PC-9 (cell line): ENCODE measurements around the gene WDR18. TPM values are rescaled to one million over a fixed set of nuclear protein-coding genes. Genes with fewer than 3 reads are reported as not detected.

Experiments used
- BruUV-seq: library from RNA; stranded (reverse); fragments of 400-500 nt; replicated peaks from 2 replicates; lab custom pipeline; 2021; lab: Mats Ljungman, UMichigan
- CTCF ChIA-PET: fragments of 300-600 bp; sonication (Branson Sonifier 250); formaldehyde crosslinking; loops from one replicate; lab custom pipeline; 2022; ENCODE audit warnings: antibody characterized with exemption; lab: Charles Lee
- POLR2A ChIA-PET: fragments of 300-600 bp; sonication (Branson Sonifier 250); formaldehyde crosslinking; loops from one replicate; lab custom pipeline; 2022; ENCODE audit warnings: antibody characterized with exemption; ENCODE audit not compliant: unreplicated experiment; lab: Charles Lee
- DNase-seq, 2 experiments: peaks; one replicate each; pipeline versions ENCODE4 v3.0.0 to v3.0.0-alpha.2; 2015 to 2022; ENCODE audit warnings: mixed read lengths in 1 of 2
- H2AFZ ChIP-seq: fragments of 200-600 bp; sonication (generic); 2 replicates; pipeline ENCODE4 v1.8.1; 2017; ENCODE audit warnings: antibody characterized with exemption
- H3F3A ChIP-seq: fragments of 200-600 bp; sonication (generic); 2 replicates; pipeline ENCODE4 v1.8.1; 2017; ENCODE audit warnings: antibody characterized with exemption, mild to moderate bottlenecking, low read depth; ENCODE audit not compliant: insufficient read depth
- H3K27ac ChIP-seq: fragments of 200-600 bp; sonication (generic); 2 replicates; pipeline ENCODE4 v1.6.1; 2016; ENCODE audit warnings: mixed run types
- H3K27me3 ChIP-seq: fragments of 200-600 bp; sonication (generic); 2 replicates; pipeline ENCODE4 v1.6.1; 2016; ENCODE audit warnings: low read depth, mixed run types; ENCODE audit not compliant: insufficient read depth
- H3K36me3 ChIP-seq: fragments of 200-600 bp; sonication (generic); 2 replicates; pipeline ENCODE4 v1.6.1; 2016; ENCODE audit warnings: low read depth, mixed run types
- H3K4me1 ChIP-seq: fragments of 200-600 bp; sonication (generic); replicated peaks from 2 replicates; pipeline ENCODE4 v1.6.1; 2016; ENCODE audit warnings: mixed run types; ENCODE audit not compliant: insufficient read depth
- H3K4me2 ChIP-seq: fragments of 200-600 bp; sonication (generic); 2 replicates; pipeline ENCODE4 v1.6.1; 2017; ENCODE audit warnings: mixed run types
- H3K4me3 ChIP-seq: fragments of 200-600 bp; sonication (generic); 2 replicates; pipeline ENCODE4 v1.6.1; 2016; ENCODE audit warnings: mixed run types
- H3K79me2 ChIP-seq: fragments of 200-600 bp; sonication (generic); 2 replicates; pipeline ENCODE4 v1.6.1; 2017; ENCODE audit warnings: low read depth, mixed run types
- H3K9me2 ChIP-seq: fragments of 200-600 bp; sonication (generic); 2 replicates; pipeline ENCODE4 v1.8.1; 2017; ENCODE audit warnings: mild to moderate bottlenecking; ENCODE audit not compliant: insufficient read depth
- H3K9me3 ChIP-seq: fragments of 200-600 bp; sonication (generic); 2 replicates; pipeline ENCODE4 v1.8.1; 2016; ENCODE audit warnings: low read depth; ENCODE audit not compliant: insufficient read depth
- H4K20me1 ChIP-seq: fragments of 200-600 bp; sonication (generic); 2 replicates; pipeline ENCODE4 v1.8.1; 2017; ENCODE audit not compliant: insufficient read depth
- EZH2 ChIP-seq: fragments of 200-600 bp; sonication (generic); IDR thresholded peaks from 2 replicates; pipeline ENCODE4 v1.8.0; 2017; ENCODE audit warnings: antibody characterized with exemption, low read depth
- intact Hi-C: fragments of 100-400 bp; cut with micrococcal nuclease; formaldehyde crosslinking; loops from one replicate; pipeline ENCODE4 v1.10.0; 2022; ENCODE audit not compliant: unreplicated experiment
- total RNA-seq: library from RNA; stranded (reverse); gene quantifications from 2 replicates; pipeline ENCODE4 v1.2.3, GENCODE V29; 2021
- TF ChIP-seq, protein P1 (sequence below): fragments of 200-600 bp; sonication (generic); conservative IDR thresholded peaks from 2 replicates; pipeline ENCODE4 v1.6.1; 2017; ENCODE audit warnings: mixed run types, antibody characterized with exemption, mild to moderate bottlenecking, moderate library complexity

Gene WDR18
- total RNA-seq, 1 experiment from 2014 or later: 61.5 TPM

DNA sequence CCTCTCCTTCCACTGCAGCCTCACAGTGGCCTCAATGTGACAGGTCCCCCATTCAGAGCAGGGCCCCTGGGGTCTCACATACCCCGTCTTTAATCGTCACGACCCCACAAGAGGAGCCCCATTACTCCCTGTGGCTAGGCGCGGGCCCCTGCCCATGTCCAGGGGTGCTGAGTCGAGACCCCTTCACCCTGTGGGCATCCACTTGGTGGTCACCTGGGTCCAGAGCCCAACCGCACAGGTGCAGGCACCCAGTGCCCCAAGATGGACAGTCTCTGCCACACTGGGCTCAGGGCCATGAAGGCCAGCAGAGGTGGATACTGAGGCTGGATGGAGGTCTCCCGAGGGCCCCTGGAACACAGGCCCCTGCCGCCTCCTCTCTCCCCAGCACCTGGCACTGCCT is 33.8 kb downstream of the WDR18 start:
- intact Hi-C loops: loop anchor here (2.0 kb wide), 1 partner anchor 85 kb away; the partner anchor contains the start of gene GPX4
- no peaks in the 10 kb centered on the region for H3K9me3 ChIP-seq
- DNase-seq: no peak
- ChIA-PET POLR2A (interaction anchor here (0.6 to 1.0 kb wide), 3 partner anchors 8 to 252 kb away, joined by 3 to 17 read pairs (median 8); partner anchors contain the start of genes CIRBP and CNN2), CTCF (no interaction called here)
- no peaks in the 10 kb centered on the region for H3K27me3 ChIP-seq
- H3K4me1 ChIP-seq: peaks cover 37% of the 10 kb centered on the region
- H4K20me1 ChIP-seq: peaks cover 70% of the 10 kb centered on the region
- peaks cover 21% of the 10 kb centered on the region for H3F3A ChIP-seq
- no peak overlapping the region for H2AFZ ChIP-seq
- BruUV-seq: no TSS peak
- H3K79me2 ChIP-seq: peaks cover 69% of the 10 kb centered on the region
- H3K9me2 ChIP-seq: no peaks in the 10 kb centered on the region
- H3K4me2 ChIP-seq: peak overlapping the region; percentile 95
- TF ChIP-seq, protein P1, sequence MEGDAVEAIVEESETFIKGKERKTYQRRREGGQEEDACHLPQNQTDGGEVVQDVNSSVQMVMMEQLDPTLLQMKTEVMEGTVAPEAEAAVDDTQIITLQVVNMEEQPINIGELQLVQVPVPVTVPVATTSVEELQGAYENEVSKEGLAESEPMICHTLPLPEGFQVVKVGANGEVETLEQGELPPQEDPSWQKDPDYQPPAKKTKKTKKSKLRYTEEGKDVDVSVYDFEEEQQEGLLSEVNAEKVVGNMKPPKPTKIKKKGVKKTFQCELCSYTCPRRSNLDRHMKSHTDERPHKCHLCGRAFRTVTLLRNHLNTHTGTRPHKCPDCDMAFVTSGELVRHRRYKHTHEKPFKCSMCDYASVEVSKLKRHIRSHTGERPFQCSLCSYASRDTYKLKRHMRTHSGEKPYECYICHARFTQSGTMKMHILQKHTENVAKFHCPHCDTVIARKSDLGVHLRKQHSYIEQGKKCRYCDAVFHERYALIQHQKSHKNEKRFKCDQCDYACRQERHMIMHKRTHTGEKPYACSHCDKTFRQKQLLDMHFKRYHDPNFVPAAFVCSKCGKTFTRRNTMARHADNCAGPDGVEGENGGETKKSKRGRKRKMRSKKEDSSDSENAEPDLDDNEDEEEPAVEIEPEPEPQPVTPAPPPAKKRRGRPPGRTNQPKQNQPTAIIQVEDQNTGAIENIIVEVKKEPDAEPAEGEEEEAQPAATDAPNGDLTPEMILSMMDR: no peak
- no peak for TF ChIP-seq EZH2
- H3K27ac ChIP-seq: 0 out of 2 replicates have a peak overlapping the region, but pooled peaks have one; percentile 46
- no peak overlapping the region; the same call in 1 of the 2 replicates for H3K4me3 ChIP-seq
- H3K36me3 ChIP-seq: no peaks in the 10 kb centered on the region

DNA sequence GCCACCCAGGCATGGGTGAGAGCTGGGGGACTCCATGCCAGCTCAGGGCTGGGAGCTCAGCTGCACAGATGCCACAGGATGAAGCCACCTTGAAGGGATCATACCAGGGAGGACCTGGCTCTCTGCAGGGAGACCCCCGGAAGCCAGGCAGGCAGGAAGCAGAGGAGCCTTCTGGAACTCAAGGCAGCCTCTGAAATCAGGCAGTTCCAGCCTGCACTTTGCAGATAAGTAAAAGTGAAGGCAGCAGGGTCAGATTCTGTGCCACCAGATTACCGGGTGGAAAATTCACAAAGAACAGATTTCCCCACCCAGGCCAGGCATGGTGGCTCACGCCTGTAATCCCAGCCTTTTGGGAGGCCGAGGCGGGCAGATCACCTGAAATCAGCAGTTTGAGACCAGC is 34.2 kb downstream of the WDR18 start:
- no TSS peak for BruUV-seq
- H3K4me3 ChIP-seq: no peak overlapping the region
- peak overlapping the region; percentile 95 for H3K4me2 ChIP-seq
- ChIA-PET POLR2A (interaction anchor here (0.6 kb wide), 1 partner anchor 22 kb away, joined by 6 read pairs; no protein-coding TSS in a partner anchor), CTCF (no interaction called here)
- no peaks in the 10 kb centered on the region for H3K9me3 ChIP-seq
- no peak for DNase-seq
- H2AFZ ChIP-seq: no peak overlapping the region
- intact Hi-C loops: no loop called here
- peaks cover 69% of the 10 kb centered on the region for H3K79me2 ChIP-seq
- no peaks in the 10 kb centered on the region for H3K27me3 ChIP-seq
- peaks cover 66% of the 10 kb centered on the region for H4K20me1 ChIP-seq
- H3K4me1 ChIP-seq: peaks cover 37% of the 10 kb centered on the region
- no peak overlapping the region for H3K27ac ChIP-seq
- H3K36me3 ChIP-seq: no peaks in the 10 kb centered on the region
- TF ChIP-seq, protein P1: no peak
- TF ChIP-seq EZH2: no peak
- H3F3A ChIP-seq: peaks cover 25% of the 10 kb centered on the region
- H3K9me2 ChIP-seq: no peaks in the 10 kb centered on the region

DNA sequence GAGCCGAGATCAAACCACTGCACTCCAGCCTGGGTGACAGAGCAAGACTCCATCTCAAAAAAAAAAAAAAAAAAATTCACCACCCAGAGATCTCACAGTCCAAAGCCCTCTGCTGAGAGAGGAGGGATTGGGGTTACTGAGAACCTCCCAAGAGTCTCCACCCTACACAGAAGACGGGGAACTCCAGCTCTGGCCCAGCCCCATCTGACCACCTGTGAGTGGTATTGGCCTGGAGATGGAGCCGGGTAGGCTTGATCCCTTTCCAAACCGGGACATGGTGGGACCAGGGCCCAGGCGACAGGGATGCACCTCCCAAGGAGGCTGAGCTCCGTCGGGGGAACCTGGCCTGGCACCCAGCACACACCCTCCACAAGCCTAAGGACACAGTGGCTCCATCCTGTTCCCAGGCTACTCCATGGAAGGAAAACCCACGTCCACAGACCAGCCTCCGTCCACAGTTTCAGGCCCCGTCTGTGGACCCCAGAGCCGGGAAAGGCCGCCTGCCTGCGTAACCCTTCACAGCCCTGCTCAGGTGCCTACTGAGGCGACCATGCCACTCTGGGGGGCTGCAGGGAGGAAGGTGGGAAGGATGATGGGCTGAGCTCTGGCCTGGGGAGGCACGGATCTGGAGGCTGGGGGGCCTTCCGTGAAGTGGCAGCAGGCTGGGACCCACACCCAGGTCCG is 34.9 kb downstream of the WDR18 start:
- ChIA-PET CTCF (interaction anchor here (0.5 kb wide), 1 partner anchor 19 kb away, joined by 3 read pairs; no protein-coding TSS in a partner anchor), POLR2A (interaction anchor here (0.6 kb wide), 1 partner anchor 22 kb away, joined by 6 read pairs; no protein-coding TSS in a partner anchor)
- TF ChIP-seq, protein P1: no peak
- Histone ChIP-seq H4K20me1 (peaks cover 59% of the 10 kb centered on the region), H2AFZ (no peak overlapping the region), H3K27me3 (no peaks in the 10 kb centered on the region), H3K79me2 (peaks cover 68% of the 10 kb centered on the region), H3F3A (peaks cover 31% of the 10 kb centered on the region), H3K9me3 (no peaks in the 10 kb centered on the region), H3K9me2 (no peaks in the 10 kb centered on the region), H3K36me3 (no peaks in the 10 kb centered on the region), H3K27ac (no peak overlapping the region), H3K4me1 (peaks cover 37% of the 10 kb centered on the region), H3K4me2 (peak overlapping the region; percentile 95), H3K4me3 (peak overlapping the region; percentile 86)
- no peak for DNase-seq
- intact Hi-C loops: no loop called here
- no TSS peak for BruUV-seq
